Fibroblast of upper back skin (primary cell): ENCODE results near the gene CD163L1.
A peak's percentile ranks its signal among the peaks of the same experiment; 100 is the strongest.

Experiments
- DNase-seq: peaks from one replicate; pipeline ENCODE4 v3.0.0-alpha.2; 2013

The CD163L1 gene

DNA sequence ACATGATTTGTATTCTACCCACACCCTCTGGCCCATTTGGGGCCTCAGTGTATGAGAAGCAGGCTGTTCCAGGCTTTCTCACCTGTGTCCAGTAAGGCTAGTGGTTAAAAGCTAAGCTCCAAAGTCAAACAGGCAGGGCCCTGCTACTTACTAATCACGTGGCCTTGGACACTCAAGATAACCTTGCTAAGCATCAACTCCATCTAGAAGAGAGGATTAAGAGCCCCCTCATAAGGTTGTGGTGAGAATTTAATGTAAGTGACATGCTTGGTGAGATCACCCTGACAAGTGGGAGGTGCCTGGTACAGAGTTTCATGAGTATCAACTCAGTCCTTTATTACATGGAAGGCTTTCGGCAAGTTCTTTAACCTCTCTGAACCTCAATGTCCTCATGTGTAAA is 122.3 kb downstream of the CD163L1 start:
- DNase-seq = no peak

DNA sequence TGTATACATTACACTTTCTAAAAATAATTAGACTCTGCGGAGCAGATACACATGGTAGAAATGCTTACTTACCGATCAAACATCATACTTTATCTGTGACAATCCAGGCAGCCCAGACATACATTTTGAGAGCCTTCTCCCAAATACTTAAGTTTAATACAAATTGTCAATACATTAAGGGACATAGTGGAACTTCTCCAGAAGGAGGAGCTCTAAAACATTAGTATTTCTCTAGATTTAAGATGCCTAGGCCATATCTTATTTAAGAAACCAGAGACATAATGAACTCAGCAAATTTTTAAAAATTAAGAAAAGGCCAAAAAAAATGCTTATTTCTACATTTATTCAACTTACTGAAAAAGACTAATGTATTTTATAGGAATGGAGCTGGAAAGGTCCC is 124.0 kb downstream of the CD163L1 start:
- peak; percentile 6 for DNase-seq

DNA sequence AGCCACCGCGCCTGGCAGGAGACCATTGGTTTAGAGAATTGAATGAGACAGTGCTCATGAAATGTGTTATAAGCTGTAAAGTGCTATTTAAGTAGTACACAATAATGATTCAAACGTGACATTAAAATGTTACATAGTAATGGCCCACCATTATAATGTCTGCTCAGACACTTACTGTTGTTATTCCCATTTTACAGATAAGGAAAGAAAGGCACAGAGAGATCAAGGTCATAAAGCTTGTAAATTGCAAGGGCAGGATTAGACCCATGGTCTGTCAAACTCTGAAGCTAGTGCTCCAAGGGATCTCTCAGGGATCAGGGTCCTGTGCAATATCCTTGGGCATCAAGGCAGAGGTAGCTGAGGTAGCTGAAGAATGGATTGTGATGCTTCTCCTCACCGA is 133.9 kb downstream of the CD163L1 start:
- no peak for DNase-seq
